NCI-H460 (cell line): ENCODE data around the gene SLC15A5. TPM values are rescaled to one million over a fixed set of nuclear protein-coding genes. Genes with fewer than 3 reads are reported as not detected.

Source experiments
- DNase-seq: peaks from one replicate; pipeline ENCODE4 v3.0.0-alpha.2; 2016; ENCODE audit warnings: low read depth; ENCODE audit errors: extremely low read depth
- total RNA-seq: library from RNA; depleted of rRNA; stranded (reverse); fragments of >200 nt; shearing (Covaris generic); gene quantifications from 2 replicates; pipeline ENCODE4 v1.2.3, GENCODE V29; 2014

Gene SLC15A5
- total RNA-seq, 1 experiment from 2014 or later: 1.3 TPM

DNA sequence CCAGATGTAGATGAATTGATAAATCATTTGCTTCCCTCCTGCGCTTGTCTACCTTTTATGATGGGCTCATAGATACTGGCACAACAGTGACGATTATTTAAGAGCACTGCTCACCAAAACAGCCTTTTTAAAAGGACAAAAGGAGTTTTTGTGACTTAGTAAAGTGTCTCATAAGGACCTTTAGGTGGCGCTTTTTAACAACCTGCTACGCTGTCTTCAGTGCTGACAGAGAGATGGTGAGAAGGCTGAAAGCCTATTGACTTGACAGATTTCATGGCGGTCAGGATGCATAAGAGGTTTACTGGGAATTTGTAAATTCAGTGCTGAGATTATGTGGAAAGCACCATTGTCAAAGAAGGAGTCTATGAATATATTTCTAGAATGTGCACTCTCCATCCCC lies 87.6 kb downstream of the SLC15A5 start:
- DNase-seq: no peak

DNA sequence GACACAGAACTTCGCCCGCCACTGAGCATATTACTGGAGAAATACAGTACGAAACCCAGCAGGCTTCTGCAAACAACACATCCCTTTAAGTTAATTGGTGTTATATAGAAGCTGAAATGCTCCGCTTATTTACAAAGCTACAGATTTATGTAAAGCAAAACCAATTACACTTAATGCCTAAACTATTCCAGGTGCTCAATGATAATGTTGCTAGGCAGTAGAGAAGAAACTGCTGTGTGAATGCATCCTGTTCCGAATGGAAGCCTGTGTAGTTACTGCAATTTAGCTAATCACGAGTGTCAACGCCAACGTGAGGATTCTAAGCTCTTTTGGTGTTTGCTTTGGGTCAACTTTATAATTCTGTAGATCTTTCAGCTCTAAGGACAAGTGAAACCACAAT lies 89.8 kb downstream of the SLC15A5 start:
- DNase-seq: no peak

DNA sequence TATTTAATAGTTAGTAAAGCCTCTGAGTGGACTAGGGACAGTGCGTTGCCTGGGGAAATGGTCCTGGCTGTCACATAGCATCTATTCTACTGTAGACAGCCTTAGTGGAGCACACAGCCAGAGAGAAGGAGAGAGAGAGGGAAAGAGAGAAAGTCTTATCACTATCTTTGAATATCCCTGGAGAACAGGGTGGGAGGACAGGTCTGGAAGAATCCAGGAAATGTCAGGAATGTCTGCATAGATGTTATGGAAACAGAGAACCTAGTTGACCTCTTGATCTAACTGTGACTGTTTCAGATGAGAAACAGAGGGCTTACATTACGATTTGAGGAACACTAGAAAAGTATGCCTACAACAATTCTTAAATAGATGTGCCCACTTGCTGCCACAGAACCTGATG lies 92.8 kb downstream of the SLC15A5 start:
- DNase-seq: no peak

DNA sequence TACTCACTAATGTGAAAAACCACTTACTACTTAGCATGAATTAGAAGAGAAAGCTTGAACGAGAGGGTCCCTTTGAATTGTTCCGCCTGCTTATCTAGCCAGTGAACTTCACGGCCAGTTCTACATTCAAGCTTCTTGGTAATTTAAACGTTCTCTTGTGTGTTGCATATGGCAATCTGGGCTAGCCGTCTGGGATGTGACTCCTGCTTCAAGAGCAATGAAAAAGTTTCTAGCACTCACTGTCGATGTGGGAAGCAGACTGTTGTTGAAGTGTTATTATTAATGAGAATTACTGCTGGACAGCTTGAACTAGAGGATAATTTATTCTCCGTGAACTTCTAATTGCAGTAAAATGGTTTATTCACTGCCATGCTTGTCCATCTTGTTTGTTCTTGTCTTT lies 93.9 kb downstream of the SLC15A5 start:
- no peak for DNase-seq

DNA sequence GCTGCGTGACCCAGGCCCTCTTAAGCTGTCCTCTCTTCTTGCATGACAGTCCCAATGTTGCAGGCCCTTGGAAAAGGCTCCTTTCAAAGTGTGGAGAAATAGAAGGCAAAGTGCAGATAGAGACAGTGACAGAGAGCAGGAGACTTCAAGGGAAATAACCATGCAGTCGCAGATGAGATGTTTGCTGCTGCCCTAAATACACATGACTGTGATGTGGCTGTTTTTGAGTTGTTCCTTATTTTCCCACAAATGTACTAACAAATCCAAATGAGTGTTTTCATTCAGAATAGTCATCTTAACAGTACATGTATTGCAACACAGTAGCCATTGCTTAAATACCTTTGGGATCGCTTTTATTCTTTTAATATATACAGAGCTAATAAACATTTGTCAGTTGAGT lies 101.6 kb downstream of the SLC15A5 start:
- DNase-seq: no peak

DNA sequence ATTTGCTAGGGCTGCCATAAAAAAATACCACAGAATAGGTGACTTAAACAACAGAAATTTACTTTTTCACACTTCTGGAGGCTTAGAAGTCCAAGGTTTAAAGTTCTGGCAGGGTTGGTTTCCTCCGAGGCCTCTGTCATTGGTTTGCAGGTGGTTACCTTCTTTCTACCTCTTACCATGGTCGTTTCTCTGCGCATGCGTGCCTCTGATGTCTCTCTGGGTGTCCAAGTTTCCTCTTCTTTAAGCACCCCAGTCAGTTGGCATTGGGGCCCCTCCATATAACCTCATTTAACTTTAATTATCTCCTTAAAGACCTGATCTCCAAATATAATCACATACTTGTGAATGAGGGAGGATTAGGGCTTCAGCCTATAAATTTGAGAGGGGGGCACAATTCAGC lies 103.2 kb downstream of the SLC15A5 start:
- no peak for DNase-seq

DNA sequence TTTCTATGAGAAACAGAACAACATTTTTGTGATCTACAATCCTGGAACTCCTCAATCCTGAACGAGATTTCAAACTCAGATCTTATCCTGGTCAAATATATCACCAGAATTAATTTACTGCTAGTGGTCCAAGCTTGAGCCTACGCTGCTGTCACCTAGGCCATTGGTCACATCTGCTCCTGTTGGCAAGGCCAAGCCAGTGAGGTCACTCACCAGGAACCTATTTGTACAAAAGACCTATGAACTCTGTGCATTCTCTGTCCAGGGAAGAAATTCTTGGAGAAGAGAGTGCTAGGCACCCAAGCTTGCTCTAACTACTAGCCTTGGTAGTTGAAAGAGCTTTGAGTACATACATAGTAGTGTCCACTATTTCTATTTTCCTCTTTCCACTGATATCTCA lies 106.1 kb downstream of the SLC15A5 start:
- DNase-seq: no peak

DNA sequence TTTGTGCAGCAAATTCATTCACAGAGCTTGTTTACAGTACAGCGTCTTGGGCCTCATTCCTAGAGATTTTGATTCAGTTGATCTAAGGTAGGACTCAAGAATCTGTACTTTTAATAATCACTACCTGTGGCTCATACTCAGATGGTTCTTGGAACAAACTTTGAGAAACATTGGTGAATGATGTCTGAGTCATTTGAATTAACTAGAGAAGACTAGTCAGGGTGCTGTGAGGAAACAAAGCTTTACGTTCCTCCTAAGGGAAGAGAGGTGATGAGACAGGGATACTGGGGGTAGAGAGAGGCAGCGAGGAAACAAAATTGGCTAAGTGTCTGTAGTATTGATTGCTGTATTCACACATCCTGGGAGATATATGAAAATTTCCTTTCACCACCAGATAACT lies 109.4 kb downstream of the SLC15A5 start:
- no peak for DNase-seq

DNA sequence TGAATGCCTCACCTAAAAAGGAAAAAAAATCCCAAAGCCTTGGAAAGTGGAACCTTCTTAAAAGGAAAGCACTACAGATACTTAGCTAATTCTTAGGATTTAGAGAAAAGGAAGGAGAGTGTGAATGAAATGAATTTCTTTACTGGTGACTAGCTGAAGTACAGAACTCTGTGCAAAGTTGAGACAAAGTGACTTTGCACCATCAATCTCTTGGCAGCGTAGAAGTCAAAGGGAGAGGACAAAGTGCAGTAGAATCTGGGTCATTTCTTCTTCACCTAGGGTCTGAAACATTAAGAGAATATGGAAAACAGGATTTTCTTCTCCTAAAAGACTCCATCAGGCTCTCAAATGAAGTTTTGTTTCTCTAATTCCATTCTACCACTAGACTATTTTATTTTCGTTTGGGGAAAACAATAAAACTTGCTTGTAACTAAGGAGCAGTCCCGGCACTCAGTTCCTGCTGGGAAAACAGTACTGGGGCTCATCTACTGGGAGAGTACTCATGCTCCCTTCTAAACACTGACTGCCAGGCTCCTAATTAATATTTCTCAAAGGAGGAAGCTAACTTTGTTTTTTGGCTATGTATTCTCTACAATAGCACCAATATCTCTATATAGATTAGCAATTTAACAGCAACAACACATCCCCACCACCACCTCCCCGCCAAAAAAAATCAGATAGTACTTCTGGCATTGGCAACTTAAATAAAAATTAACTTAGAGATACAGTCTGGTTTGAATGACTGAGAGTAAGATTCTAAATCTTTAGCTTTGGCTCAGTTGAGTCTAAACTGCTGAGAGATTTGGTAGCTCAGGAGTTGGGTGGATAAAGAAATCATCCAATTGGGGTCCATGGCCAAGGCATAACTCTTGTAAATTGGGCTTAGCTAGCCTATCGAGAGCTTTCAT lies 110.7 kb downstream of the SLC15A5 start:
- DNase-seq: no peak

DNA sequence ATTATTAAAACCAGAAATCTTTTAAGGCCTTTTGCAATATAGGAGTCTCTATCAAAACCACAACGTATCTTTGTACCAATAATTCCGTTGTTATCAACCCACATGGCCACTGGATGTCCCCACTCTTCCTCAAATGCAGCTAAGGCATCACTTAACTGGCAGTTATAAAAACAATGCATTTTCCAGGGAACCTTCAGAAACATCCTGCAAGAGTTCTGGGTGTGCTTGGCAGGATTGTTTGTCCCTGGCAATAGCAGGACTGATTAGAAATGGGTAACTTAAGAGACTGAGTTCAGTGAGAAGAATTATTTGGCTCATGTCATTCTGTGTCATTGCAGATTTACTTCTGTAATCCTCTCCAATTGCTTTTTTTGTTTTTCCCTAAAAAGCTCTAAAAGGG lies 112.0 kb downstream of the SLC15A5 start:
- DNase-seq: peak; percentile 63

DNA sequence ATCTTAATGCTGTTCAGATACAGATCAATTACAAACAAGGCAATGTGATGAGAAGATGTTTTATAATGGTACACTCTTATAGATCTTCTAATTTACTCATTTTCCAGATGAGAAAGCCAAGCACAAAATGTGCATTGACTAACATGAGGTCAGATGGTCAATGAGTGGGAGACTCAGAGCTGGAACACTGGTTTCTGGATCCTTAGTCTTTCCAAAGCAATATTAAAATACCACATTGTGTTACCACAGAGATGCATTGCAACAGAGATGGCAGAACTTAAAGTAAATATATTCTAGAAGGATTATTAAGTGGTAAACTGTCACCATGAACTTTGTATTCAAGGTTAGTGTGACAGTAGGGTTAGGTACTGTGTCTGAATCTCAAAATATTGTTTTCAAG lies 113.6 kb downstream of the SLC15A5 start:
- DNase-seq: no peak

DNA sequence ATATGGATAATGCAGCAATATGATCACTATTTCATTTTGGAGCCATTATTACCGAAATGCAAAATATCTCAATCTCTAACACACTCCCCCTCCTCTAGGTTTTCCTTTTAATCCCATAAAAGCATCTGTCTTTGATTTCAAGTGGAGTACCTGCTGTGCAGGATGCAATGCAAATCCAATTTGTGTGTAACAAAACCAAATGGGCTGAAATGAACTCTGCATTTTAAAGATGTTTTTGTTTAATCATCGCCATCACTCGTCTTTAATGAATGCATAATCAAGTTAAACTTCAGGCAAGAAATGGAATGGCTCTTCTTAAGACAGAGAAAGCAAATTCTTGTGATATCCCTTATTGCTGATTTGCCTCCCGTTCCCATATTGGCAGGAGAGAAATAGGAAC lies 114.3 kb downstream of the SLC15A5 start:
- DNase-seq: no peak

DNA sequence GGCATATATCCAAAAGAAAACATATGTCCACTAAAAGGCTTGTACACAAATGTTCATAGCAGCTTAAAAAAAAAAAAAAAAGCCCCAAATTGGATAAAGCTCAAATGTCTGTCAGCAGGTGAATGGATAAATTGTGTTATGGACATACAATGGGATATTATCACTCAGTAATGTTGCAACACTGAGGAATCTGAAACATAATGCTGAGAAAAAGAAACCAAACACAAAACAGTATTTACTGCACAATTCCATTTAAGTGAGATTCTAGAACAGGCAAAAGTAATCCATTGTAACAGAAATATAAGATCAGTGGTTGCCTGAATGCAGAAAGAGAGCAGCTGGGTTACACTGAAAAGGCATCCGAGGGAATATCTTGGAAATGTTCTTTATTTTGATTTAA lies 117.9 kb downstream of the SLC15A5 start:
- DNase-seq: no peak

DNA sequence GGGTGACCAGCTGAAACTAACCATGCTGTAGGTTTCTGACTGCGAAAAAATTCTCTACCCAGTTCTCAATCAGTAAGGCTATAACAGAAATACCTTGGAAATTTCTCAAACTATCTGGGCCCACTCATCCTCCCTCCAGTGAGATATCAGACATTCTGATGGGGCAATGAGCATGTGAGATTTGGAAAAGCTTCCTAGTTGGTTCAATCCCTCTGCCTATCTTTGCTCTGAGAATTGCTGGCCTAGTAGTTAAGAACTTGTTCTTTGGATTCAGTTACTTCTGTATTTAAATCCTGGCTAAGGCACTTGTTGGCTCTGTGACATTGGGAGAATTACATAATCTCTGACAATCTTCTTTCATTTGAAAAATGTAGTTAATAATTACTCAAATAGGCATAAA lies 119.4 kb downstream of the SLC15A5 start:
- DNase-seq: no peak

DNA sequence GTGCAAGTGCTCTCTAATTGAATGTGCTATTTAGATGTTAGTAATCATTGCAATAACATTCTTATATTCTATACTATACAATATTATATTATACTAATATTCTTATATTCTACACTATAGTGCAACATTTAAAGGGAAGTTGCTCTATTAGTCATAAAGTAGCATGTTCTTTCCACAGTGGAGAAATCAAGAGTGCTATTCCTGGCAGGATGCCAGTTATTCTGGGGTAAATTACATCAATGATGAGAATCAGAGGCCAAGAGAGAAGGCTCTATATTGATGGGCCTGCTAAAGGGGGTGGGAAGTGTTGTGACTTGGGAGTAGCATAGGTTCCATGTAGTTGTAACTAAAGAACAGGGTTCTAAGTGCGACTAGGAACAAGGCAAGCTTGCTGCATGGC lies 121.5 kb downstream of the SLC15A5 start:
- DNase-seq: no peak

DNA sequence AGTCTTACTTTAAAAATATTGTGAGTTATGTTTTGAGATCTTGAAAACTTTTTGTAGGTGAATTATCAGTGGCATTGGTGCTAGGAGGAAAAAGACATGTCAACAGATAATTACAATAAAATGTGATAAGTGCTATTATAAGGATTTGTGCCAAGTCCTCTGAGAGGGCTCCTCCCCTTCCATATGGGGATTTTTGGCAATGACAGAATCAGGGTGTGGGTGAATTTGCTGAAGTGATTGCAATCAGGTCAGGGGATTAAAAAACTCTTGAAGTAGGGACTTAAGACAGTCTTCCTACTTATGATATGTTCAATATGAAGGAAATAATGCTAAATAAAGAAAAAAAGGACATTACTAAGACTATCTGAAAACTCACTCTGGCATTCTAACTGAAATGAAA lies 122.5 kb downstream of the SLC15A5 start:
- no peak for DNase-seq

DNA sequence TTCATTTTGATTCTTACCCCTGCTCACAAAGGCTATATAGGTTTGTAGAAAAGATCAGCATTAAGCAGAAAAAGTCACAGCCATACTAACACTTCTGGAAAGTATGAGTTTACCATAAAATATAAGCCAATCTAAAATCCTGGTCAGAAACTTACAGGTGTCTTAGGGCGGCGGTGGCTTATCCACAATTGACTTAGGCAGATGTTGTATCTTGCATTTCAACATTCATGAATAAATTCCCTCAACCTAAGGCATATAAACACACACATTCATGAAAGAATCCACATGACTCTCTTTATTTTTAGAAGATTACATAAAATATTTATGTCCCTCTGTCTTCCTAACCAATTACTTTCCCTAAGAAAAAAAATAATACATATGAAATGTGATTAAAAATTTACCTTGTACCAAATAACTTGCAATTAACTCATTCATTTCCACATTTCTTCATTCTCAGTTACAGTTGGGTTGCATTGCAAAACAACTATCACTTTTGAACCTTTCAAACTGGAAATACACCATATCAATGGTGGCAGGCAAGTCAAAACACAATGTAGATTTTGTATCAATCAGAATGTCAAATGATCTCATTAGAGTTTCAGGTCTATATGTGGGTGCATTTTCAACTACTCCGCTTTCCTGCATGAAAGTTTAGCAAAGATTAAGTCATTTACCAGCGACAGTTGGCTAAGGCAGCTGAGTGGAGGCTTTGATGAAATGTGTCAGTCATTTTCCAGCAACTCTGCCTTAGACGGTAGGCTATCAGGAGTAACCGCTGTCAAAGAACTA lies 124.4 kb downstream of the SLC15A5 start:
- DNase-seq: no peak

DNA sequence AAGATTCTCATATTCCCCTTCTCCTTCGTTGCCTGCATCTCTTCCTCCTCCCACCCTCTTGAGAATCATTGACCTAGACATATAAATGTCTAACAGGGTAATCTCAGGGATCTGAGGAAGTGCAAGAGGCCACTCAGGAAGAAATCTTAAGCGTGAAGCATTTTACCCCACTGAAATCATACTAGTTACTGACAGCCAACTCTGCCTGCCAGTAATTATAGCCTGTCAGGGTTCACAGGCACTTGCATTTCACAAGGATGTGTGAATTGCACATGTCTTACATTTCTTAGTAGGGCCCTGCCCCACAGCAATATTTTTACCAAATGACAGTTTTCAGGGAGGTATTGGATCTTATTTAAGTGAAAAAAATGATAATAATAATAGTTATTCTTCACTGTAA lies 127.2 kb downstream of the SLC15A5 start:
- no peak for DNase-seq

DNA sequence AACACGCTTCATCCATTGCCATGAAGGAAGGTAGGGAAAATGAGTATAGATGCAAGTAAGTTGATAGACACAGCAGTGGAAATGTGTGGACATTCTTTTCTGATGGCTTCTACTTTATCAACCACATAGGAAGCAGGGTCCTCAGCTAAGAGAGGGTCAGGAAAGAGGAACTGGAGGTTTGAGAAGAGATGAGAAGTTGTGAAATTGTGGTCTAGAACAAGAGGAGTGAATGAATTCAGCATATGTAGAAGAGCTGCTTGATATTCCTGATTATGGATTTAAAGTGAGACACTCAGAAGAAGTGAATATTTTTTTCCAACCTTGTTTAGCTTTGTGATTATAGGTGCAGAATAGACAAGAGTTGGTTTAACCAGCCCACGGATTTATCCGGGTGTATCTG lies 128.5 kb downstream of the SLC15A5 start:
- no peak for DNase-seq
